OCI-LY7 (cell line): ENCODE data around the gene VHLL. TPM values are rescaled to one million over a fixed set of nuclear protein-coding genes. Genes with fewer than 3 reads are reported as not detected.
A peak's percentile ranks its signal among the peaks of the same experiment; 100 is the strongest.

Experiments
- BruUV-seq: library from RNA; stranded (reverse); fragments of 400-500 nt; replicated peaks from 2 replicates; lab custom pipeline; 2021; lab: Mats Ljungman, UMichigan
- CTCF ChIA-PET: fragments of 300-600 bp; sonication (Branson Sonifier 250); formaldehyde crosslinking; loops from one replicate; lab custom pipeline; 2022; ENCODE audit warnings: antibody characterized with exemption; ENCODE audit not compliant: unreplicated experiment; lab: Charles Lee
- POLR2A ChIA-PET: fragments of 300-600 bp; sonication (Branson Sonifier 250); formaldehyde crosslinking; loops from one replicate; lab custom pipeline; 2022; ENCODE audit warnings: antibody characterized with exemption; lab: Charles Lee
- DNase-seq: peaks from one replicate; pipeline ENCODE4 v3.0.0-alpha.2; 2015; ENCODE audit warnings: low spot score
- H2AFZ ChIP-seq: fragments of 200-600 bp; sonication (generic), shearing (Covaris generic); 2 replicates; pipeline ENCODE4 v1.6.1; 2014; ENCODE audit warnings: mild to moderate bottlenecking, antibody characterized with exemption, low read length, moderate library complexity
- H3K27ac ChIP-seq: fragments of 200-600 bp; sonication (generic); 2 replicates; pipeline ENCODE4 v1.5.1; 2014; ENCODE audit warnings: mixed run types, low read depth, mild to moderate bottlenecking, moderate library complexity, low read length, inconsistent platforms; ENCODE audit not compliant: poor library complexity, severe bottlenecking
- H3K36me3 ChIP-seq: fragments of 200-600 bp; sonication (generic); 2 replicates; pipeline ENCODE4 v1.6.1; 2014; ENCODE audit warnings: mild to moderate bottlenecking, antibody characterized with exemption, low read length, moderate library complexity, mixed read lengths; ENCODE audit not compliant: insufficient read depth
- H3K4me1 ChIP-seq: fragments of 200-600 bp; sonication (generic); 2 replicates; pipeline ENCODE4 v1.5.1; 2014; ENCODE audit warnings: mild to moderate bottlenecking, low read length; ENCODE audit not compliant: insufficient read depth, poor library complexity, severe bottlenecking
- H3K4me2 ChIP-seq: fragments of 200-600 bp; sonication (generic); 2 replicates; pipeline ENCODE4 v1.6.1; 2014; ENCODE audit warnings: mild to moderate bottlenecking, low read length
- H3K4me3 ChIP-seq: fragments of 200-600 bp; sonication (generic); 2 replicates; pipeline ENCODE4 v1.5.1; 2014; ENCODE audit warnings: mild to moderate bottlenecking, low read depth, low read length; ENCODE audit not compliant: poor library complexity, severe bottlenecking
- H3K79me2 ChIP-seq: fragments of 200-600 bp; sonication (generic); 2 replicates; pipeline ENCODE4 v1.6.1; 2016; ENCODE audit warnings: low read depth, mild to moderate bottlenecking, low read length, moderate library complexity, mixed read lengths; ENCODE audit not compliant: insufficient read depth
- H3K9me2 ChIP-seq: fragments of 200-600 bp; sonication (generic); 2 replicates; pipeline ENCODE4 v1.6.1; 2016; ENCODE audit warnings: mild to moderate bottlenecking, low read length, mixed read lengths; ENCODE audit not compliant: insufficient read depth
- H3K9me3 ChIP-seq: fragments of 200-600 bp; sonication (generic); 2 replicates; pipeline ENCODE4 v1.6.1; 2014; ENCODE audit warnings: mild to moderate bottlenecking, mixed run types, low read length, mixed read lengths
- H4K20me1 ChIP-seq: fragments of 200-600 bp; sonication (generic); 2 replicates; pipeline ENCODE4 v1.6.1; 2014; ENCODE audit warnings: mild to moderate bottlenecking, antibody characterized with exemption, low read length, moderate library complexity, mixed read lengths; ENCODE audit not compliant: insufficient read depth
- CTCF ChIP-seq: fragments of 200-600 bp; sonication (generic); conservative IDR thresholded peaks from 2 replicates; pipeline ENCODE4 v1.5.1; 2014; ENCODE audit warnings: mild to moderate bottlenecking, antibody characterized with exemption, low read length, moderate library complexity, mixed read lengths
- EZH2phosphoT487 ChIP-seq: fragments of 200-600 bp; sonication (generic); IDR thresholded peaks from 2 replicates; pipeline ENCODE4 v1.6.1; 2018; ENCODE audit warnings: low read depth, borderline replicate concordance, mild to moderate bottlenecking, mixed run types, antibody characterized with exemption, low read length, moderate library complexity, mixed read lengths
- intact Hi-C: fragments of 100-400 bp; cut with micrococcal nuclease; formaldehyde crosslinking; loops from one replicate; pipeline ENCODE4 v1.10.0; 2022; ENCODE audit not compliant: unreplicated experiment
- total RNA-seq, 2 experiments: library from RNA; depleted of rRNA in 1 of 2; stranded (reverse); fragments of >200 nt in 1 of 2; shearing (Covaris generic) in 1 of 2; gene quantifications; 2 replicates each; pipeline ENCODE4 v1.2.3, GENCODE V29; 2014 to 2022

VHLL gene
- total RNA-seq, 2 experiments from 2014 or later: 0.63 TPM; not detected in 1

GRCh38 chr1:156284112-156284511, 15.0 kb downstream of the VHLL start, which contains the start of gene TMEM79:
TSS of gene TMEM79 (plus strand) at chr1:156284325. CDS start at chr1:156285227, 902 bp downstream.
- peak within 1 kb of the TSS; percentile 82 for H3K4me3 ChIP-seq
- intact Hi-C loops: no loop called here
- no peak for DNase-seq
- peak within 1 kb of the TSS; percentile 31 for H3K27ac ChIP-seq
- peaks cover 16% of the 10 kb centered on the region for H3K36me3 ChIP-seq
- no peak for TF ChIP-seq EZH2phosphoT487
- TF ChIP-seq CTCF: no peak
- peaks cover 26% of the 10 kb centered on the region for H3K4me1 ChIP-seq
- H2AFZ ChIP-seq: peak within 1 kb of the TSS; percentile 90
- ChIA-PET POLR2A (interaction anchor here (0.9 kb wide), 1 partner anchor 13 kb away, joined by 4 read pairs; no protein-coding TSS in a partner anchor), CTCF (interaction anchor here (1.3 kb wide), 1 partner anchor 137 kb away, joined by 3 read pairs; no protein-coding TSS in a partner anchor)
- H3K9me2 ChIP-seq: no peaks in the 10 kb centered on the region
- peaks cover 16% of the 10 kb centered on the region; the same call in 1 of the 2 replicates for H4K20me1 ChIP-seq
- H3K79me2 ChIP-seq: peaks cover 33% of the 10 kb centered on the region
- H3K9me3 ChIP-seq: no peaks in the 10 kb centered on the region
- no TSS peak for BruUV-seq
- H3K4me2 ChIP-seq: peak within 1 kb of the TSS; percentile 83

- Histone ChIP-seq H3K79me2 (peaks cover 39% of the 10 kb centered on the region), H3K4me2 (peak overlapping the region; percentile 83), H3K9me2 (no peaks in the 10 kb centered on the region), H4K20me1 (peaks cover 19% of the 10 kb centered on the region; the same call in 1 of the 2 replicates), H3K4me3 (peak overlapping the region; percentile 82), H3K36me3 (peaks cover 22% of the 10 kb centered on the region), H3K9me3 (no peaks in the 10 kb centered on the region), H3K4me1 (peaks cover 26% of the 10 kb centered on the region), H3K27ac (peak overlapping the region; percentile 31), H2AFZ (peak overlapping the region; percentile 90)
- BruUV-seq: no TSS peak
- no peak for TF ChIP-seq EZH2phosphoT487
- no peak for TF ChIP-seq CTCF
- intact Hi-C loops: no loop called here
- no peak for DNase-seq
- POLR2A ChIA-PET: interaction anchor here (0.6 to 2.8 kb wide), 10 partner anchors 10 to 602 kb away, joined by 3 to 11 read pairs (median 5); partner anchors contain the start of gene PMF1
- CTCF ChIA-PET: interaction anchor here (0.6 to 1.5 kb wide), 4 partner anchors 12 to 156 kb away, joined by 3 to 4 read pairs (median 4); no protein-coding TSS in a partner anchor
These were observed 15.6 kb downstream of the VHLL start for GRCh38 chr1:156283521-156283920.
